ENCODE results near the gene ADO.

DNA sequence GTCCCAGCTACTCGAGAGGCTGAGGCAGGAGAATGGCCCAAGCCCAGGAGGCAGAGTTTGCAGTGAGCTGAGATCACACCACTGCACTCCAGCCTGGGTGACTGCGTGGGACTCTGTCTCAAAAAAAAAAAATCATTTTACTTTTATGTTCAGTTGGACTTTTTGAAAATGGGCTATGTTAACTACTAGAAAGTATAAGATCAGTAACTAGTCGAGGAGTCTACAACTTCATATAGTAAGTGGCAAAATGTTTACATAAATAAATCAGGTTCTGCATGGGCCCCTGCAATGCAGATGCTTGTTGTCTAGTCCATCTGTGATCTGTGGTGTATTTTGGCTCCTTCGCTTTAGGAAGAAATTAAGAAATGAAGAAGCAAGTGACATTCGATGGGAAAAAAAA is 12.3 kb upstream of the ADO start:
- no peak for TF ChIP-seq POLR2A (IDR thresholded peaks at IDR 0.05)
- TF ChIP-seq, protein P1, sequence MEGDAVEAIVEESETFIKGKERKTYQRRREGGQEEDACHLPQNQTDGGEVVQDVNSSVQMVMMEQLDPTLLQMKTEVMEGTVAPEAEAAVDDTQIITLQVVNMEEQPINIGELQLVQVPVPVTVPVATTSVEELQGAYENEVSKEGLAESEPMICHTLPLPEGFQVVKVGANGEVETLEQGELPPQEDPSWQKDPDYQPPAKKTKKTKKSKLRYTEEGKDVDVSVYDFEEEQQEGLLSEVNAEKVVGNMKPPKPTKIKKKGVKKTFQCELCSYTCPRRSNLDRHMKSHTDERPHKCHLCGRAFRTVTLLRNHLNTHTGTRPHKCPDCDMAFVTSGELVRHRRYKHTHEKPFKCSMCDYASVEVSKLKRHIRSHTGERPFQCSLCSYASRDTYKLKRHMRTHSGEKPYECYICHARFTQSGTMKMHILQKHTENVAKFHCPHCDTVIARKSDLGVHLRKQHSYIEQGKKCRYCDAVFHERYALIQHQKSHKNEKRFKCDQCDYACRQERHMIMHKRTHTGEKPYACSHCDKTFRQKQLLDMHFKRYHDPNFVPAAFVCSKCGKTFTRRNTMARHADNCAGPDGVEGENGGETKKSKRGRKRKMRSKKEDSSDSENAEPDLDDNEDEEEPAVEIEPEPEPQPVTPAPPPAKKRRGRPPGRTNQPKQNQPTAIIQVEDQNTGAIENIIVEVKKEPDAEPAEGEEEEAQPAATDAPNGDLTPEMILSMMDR (IDR thresholded peaks at IDR 0.05 in 4 of 5, conservative IDR thresholded peaks at IDR 0.05 in 1 of 5), result no peak
